Measurements from ENCODE around the gene EHMT1.
"Not testable (repeated sequence)": the region's sequence is repeated elsewhere in the genome, so short reads cannot be mapped to it uniquely, and the experiment has no call there.

The EHMT1 gene

GRCh38 chr9:137694962-137695875 is 76.4 kb downstream of the EHMT1 start:
- peak; percentile 27 for DNase-seq (ENCODE audit: low read depth)

- DNase-seq (ENCODE audit: low read depth): no peak
Measured at GRCh38 chr9:137696136-137696925, 77.5 kb downstream of the EHMT1 start.

GRCh38 chr9:137697193-137697592 is 78.4 kb downstream of the EHMT1 start:
- DNase-seq (ENCODE audit: low read depth): no peak

- no peak for DNase-seq (ENCODE audit: low read depth)
Measured at GRCh38 chr9:137697832-137698231, 79.0 kb downstream of the EHMT1 start.

- DNase-seq (ENCODE audit: low read depth): no peak
Measured at GRCh38 chr9:137700911-137701310, 82.1 kb downstream of the EHMT1 start.

GRCh38 chr9:137702615-137703379 is 84.0 kb downstream of the EHMT1 start:
- no peak for DNase-seq (ENCODE audit: low read depth)

- DNase-seq (ENCODE audit: low read depth): no peak
Measured at GRCh38 chr9:137703842-137704508, 85.2 kb downstream of the EHMT1 start.

- DNase-seq (ENCODE audit: low read depth): no peak
Measured at GRCh38 chr9:137705443-137705863, 86.6 kb downstream of the EHMT1 start.

- DNase-seq (ENCODE audit: low read depth): no peak
Measured at GRCh38 chr9:137705906-137706305, 87.1 kb downstream of the EHMT1 start.

GRCh38 chr9:137707361-137707760 is 88.6 kb downstream of the EHMT1 start:
- no peak for DNase-seq (ENCODE audit: low read depth)

- no peak for DNase-seq (ENCODE audit: low read depth)
Measured at GRCh38 chr9:137708590-137709284, 89.9 kb downstream of the EHMT1 start.

GRCh38 chr9:137709411-137710101 is 90.8 kb downstream of the EHMT1 start:
- no peak for DNase-seq (ENCODE audit: low read depth)

- no peak for DNase-seq (ENCODE audit: low read depth)
Measured at GRCh38 chr9:137710704-137711103, 91.9 kb downstream of the EHMT1 start.

- no peak for DNase-seq (ENCODE audit: low read depth)
Measured at GRCh38 chr9:137711678-137712105, 92.9 kb downstream of the EHMT1 start.

- no peak for DNase-seq (ENCODE audit: low read depth)
Measured at GRCh38 chr9:137715321-137715720, 96.5 kb downstream of the EHMT1 start.

GRCh38 chr9:137715866-137716693 is 97.3 kb downstream of the EHMT1 start:
- not testable (repeated sequence) for DNase-seq (ENCODE audit: low read depth)

GRCh38 chr9:137716694-137717287 is 98.0 kb downstream of the EHMT1 start:
- DNase-seq (ENCODE audit: low read depth): no peak

GRCh38 chr9:137717776-137718327 is 99.0 kb downstream of the EHMT1 start:
- no peak for DNase-seq (ENCODE audit: low read depth)

- no peak for DNase-seq (ENCODE audit: low read depth)
Measured at GRCh38 chr9:137719194-137719593, 100.4 kb downstream of the EHMT1 start.
